SK-N-DZ (cell line): ENCODE results near the gene ALCAM.

Experiments
- DNase-seq: peaks from one replicate; pipeline ENCODE4 v3.0.0-alpha.2; 2015; ENCODE audit warnings: low spot score

Gene ALCAM

GRCh38 chr3:105527949-105528348 is 161.2 kb downstream of the ALCAM start:
- DNase-seq: no peak

GRCh38 chr3:105528955-105529354 is 162.2 kb downstream of the ALCAM start:
- no peak for DNase-seq

GRCh38 chr3:105529456-105529855 is 162.7 kb downstream of the ALCAM start:
- DNase-seq: no peak

GRCh38 chr3:105532251-105532650 is 165.5 kb downstream of the ALCAM start:
- DNase-seq: no peak

GRCh38 chr3:105533960-105534359 is 167.3 kb downstream of the ALCAM start:
- DNase-seq: no peak

GRCh38 chr3:105534491-105534890 is 167.8 kb downstream of the ALCAM start:
- DNase-seq: no peak

DNA sequence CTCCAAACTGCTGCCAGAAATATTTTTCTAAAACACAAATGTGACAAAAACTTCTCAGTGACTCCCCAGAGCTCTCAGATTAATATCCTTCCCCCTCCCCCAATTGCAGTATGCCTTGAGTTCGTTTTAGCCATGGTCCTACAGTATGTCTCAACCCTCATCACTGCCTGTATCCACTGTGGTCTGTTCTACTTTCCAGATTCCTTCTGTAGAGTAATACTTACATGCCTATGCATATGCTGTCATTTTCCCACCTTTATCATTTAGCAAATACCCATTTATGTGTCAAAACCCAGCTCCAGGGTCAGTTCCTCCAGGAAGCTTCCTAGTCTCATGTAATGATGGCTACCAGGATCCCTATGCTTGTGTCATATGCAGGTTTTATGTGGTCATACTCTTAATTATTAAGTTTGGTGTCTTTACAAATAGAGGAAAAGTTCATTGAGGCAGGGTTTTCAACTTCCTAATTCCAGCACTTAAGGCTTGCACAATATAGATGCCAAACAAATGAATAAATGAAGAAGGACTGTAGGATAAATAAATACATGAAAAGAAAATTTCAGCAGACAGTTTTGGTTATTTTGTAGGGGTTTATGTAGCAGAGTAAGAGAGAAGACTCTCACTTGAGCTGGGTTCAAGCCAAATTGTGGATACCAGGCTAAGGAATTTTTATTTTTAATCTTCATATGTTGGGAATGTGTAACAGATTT is 170.8 kb downstream of the ALCAM start:
- DNase-seq: no peak

- peak; percentile 60 for DNase-seq
Observed at GRCh38 chr3:105538483-105538882, 171.8 kb downstream of the ALCAM start.

- no peak for DNase-seq
Observed at GRCh38 chr3:105539897-105540296, 173.2 kb downstream of the ALCAM start.

DNA sequence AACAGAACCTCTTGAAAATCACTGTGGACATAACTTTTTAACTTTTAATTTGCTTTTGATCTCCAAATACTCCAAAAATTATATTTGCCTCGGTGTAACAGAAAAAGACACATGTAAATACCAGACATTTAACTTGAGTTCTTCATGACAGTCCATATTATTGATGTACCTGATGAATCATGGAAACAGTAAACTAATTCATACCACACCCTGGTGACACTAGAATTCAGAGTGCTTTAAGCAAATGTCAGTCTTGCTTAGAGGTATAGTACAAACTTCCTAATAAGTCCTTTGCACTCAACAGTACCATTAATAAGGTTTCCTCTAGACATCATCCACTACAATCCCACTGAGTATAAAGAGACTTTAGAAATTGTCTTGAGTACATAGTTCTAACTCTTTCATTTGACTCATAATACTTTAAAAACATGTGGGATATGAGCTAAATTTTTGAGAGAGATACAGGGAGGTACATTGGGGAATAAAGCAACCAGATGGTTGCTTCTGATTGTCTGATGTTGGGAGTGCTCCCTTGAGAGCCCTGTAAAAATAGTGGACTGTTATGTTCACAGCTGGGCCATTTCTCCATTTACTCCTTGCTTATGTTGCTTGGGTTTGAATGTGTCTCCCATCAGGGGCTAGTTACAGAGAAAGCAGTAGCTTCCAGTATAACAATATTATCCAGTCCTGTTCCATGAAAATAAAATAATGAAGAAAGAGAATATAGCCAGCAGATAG is 175.7 kb downstream of the ALCAM start:
- DNase-seq: no peak

GRCh38 chr3:105545051-105545450 is 178.3 kb downstream of the ALCAM start:
- DNase-seq: no peak

GRCh38 chr3:105553851-105554250 is 187.1 kb downstream of the ALCAM start:
- DNase-seq: no peak

DNA sequence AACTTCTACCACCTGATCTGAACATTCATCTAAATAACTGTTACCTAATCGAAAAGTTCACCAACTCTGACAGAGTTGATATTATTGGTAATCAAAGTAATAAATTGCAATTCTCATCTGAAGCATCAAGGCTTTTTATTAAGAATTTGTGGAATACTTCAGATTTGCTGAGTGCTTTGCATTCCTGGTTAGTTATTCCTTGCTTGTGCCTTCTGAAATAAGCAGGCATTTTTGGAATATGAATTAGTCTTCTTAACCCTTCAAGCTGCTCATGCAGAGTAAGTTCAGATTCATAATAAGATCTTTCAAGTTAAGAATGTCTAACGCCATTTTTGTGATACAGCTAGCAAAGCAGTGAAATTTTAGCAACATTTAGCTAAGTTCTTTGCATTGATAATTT is 188.5 kb downstream of the ALCAM start:
- no peak for DNase-seq

GRCh38 chr3:105559856-105560255 is 193.1 kb downstream of the ALCAM start:
- no peak for DNase-seq

DNA sequence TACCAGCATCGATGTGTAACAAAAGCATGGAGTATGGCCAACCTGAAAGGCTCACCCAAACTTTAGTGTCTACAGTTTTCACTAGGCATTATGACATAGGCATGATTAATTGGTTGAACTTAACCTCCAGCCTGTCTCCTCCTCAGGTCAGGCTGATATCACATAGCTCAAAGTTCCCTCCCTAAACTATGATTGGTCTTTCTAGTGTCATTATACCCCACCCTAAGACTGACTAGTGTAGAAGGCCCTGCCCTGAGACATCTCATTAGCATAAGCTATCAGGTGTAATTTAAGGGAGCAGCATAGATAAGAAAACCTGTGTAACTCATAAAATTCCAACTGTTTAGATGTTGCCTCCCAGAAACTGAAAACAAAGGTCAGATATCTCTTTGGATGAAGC is 195.2 kb downstream of the ALCAM start:
- no peak for DNase-seq

DNA sequence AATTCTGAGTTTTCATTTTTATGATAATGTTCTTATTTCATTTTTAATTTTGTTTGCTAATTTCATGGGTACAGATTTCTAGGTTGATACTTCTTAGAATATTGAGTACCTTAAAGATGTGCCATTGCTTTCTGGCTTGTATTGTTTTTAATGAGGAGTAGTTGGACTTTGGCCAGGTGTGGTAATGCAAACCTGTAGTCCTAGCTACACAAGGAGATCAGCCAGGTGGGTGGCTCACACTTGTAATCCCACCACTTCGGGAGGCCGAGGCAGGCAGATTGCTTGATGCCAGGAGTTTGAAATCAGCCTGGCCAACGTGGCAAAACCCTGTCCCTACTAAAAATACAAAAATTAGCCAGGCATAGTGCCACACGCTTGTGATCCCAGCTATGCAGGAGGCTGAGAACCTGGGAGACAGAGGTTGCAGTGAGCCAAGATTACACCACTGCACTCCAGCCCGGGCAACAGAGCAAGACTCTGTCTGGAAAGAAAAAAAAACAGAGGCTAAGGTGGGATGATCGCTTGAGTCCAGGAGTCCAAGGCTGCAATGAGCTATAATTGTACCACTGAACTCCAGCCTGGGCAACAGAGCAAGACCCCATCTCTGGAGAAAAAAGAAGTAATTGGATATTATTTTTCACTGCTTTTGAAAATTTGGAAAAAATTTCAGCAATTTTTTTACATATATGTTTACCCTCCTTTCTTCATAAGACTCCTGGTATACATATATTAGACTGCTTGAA is 198.0 kb downstream of the ALCAM start:
- no peak for DNase-seq

DNA sequence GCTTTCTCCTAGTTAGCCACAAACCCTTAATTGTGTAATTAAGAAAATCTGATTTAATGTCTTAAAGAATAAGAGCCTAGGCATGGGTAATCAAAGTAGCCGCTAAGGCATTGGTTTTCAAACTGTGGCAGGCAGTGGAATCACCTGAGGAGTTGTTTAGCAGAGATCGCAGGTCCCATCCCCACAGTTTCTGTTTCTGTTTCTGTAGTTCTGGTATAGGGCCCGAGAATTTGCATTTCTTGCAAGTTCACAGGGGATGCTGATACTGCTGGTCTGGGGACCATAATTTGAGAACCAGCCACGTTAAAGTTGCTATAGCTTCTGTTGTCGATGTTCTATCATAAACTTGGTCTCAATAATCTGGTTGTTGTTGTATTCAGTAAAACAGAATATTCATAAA is 204.3 kb downstream of the ALCAM start:
- DNase-seq: no peak

DNA sequence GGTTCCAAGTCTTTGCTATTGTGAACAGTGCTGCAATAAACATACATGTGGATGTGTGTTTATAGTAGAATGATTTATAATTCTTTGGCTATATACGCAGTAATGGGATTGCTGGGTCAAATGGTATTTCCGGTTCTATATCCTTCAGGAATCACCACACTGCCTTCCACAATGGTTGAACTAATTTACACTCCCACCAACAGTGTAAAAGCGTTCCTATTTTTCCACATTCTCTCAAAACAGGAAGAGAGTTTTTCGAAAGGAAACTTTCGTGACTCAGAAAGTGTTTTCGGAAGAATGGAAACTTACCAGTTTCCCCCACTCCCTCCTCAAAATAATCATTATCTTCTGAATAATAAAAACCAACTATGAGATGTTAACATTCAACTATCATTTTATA is 205.8 kb downstream of the ALCAM start:
- DNase-seq: no peak

DNA sequence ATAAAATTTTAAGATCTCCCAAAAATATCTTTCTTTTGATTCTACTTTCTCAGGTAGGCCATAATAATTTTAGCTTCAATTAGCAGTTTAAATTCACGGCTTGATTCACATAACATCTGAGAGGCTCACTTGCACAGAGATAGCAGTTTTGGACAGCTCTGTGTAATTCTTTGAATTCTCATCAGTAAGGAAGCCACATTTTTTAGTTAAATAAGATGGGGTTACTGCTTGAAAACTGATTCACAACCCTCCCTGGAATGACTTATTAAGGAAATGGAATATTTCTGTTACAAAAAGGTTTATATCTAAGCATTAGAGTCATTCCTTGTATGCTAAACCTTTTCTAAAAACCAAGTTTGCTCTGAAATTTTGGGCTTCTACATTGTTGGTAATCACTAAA is 212.7 kb downstream of the ALCAM start:
- DNase-seq: no peak

DNA sequence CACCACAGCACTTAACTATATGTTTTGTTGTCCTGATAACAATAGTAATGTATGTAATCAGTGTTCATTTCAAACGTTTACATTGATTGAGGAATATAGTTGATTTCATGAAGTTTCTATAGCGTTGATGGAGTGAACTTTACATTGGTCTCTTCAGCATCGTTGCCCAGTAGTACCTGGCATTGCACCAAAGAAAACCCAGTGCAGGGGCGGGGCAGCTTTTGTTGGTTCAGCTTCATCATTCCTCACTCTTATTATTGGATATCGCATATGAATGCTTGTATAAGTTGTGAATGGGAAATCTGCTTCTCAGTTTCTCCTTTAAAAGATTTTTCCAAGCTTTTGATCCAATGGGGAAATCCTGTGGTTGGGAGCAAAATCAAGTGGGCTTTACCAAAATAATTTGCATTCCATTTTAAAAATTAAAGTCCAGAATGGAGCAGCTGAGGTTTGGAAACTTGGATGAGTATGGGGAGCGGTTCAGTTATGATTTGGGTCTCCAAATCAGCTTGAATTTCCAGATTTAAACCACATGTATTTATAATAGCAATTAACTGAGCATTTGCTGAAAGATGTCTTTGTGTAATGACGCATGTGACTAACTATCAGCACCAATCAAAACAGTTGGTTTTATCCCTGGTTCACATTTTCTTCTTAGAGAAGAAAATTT is 213.7 kb downstream of the ALCAM start:
- DNase-seq: no peak

DNA sequence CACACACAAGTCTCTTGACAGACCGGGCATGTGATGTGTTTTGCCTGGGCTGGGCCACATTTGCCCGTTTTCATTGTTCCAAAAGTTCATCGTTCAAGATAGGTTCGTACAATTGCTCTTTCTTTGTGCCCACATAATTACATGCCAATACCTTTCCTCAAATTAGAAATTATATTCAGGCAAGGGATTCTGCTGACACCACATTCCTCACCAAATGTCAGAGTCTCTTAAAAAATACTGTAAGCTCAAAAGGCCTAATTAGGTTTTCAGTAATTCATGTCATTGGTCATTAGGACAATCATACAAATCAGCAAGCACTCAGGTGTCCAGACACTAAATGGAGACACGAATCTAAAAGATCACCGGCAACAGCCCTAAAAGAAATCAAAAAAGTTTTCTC is 215.3 kb downstream of the ALCAM start:
- DNase-seq: no peak
